AG09319 (cell line): ENCODE results near the gene CCDC60.

Source experiments
- DNase-seq: peaks from one replicate; pipeline ENCODE4 v3.0.0-alpha.2; 2010; ENCODE audit warnings: low read depth; ENCODE audit errors: extremely low read depth
- CTCF ChIP-seq: IDR thresholded peaks from 2 replicates; pipeline ENCODE4 v1.5.1; 2011; ENCODE audit warnings: low read depth, mild to moderate bottlenecking, inconsistent platforms, low read length, moderate library complexity

The CCDC60 gene

GRCh38 chr12:119399301-119399700 lies 64.8 kb downstream of the CCDC60 start:
- no peak for DNase-seq
- TF ChIP-seq CTCF: no peak

GRCh38 chr12:119406308-119406707 lies 71.8 kb downstream of the CCDC60 start:
- DNase-seq: no peak
- no peak for TF ChIP-seq CTCF

- no peak for TF ChIP-seq CTCF
- no peak for DNase-seq
Measured at GRCh38 chr12:119406811-119407210, 72.3 kb downstream of the CCDC60 start.

GRCh38 chr12:119409043-119409442 lies 74.5 kb downstream of the CCDC60 start:
- TF ChIP-seq CTCF: no peak

GRCh38 chr12:119410396-119410795 lies 75.9 kb downstream of the CCDC60 start:
- no peak for DNase-seq
- TF ChIP-seq CTCF: no peak

More at GRCh38 chr12:119409043-119409442, 74.5 kb downstream of the CCDC60 start:
- no peak for DNase-seq

- TF ChIP-seq CTCF: no peak
- no peak for DNase-seq
Measured at GRCh38 chr12:119412306-119412705, 77.8 kb downstream of the CCDC60 start.

- peak; percentile 78 for TF ChIP-seq CTCF
- peak; percentile 15 for DNase-seq
Measured at GRCh38 chr12:119412811-119413794, 78.6 kb downstream of the CCDC60 start.
